Type B pancreatic cell (in vitro differentiated cells): ENCODE measurements around the gene CNN2. TPM values are rescaled to one million over a fixed set of nuclear protein-coding genes. Genes with fewer than 3 reads are reported as not detected.

Experiments used
- DNase-seq: peaks from one replicate; pipeline ENCODE4 v3.0.0; 2021; ENCODE audit warnings: mixed read lengths; ENCODE audit not compliant: unreplicated experiment; ENCODE audit errors: extremely low spot score
- H3K27ac Mint-ChIP-seq: 2 replicates; pipeline ENCODE4 v1.8.0; 2021; ENCODE audit warnings: mild to moderate bottlenecking, mixed read lengths
- H3K27me3 Mint-ChIP-seq: 2 replicates; pipeline ENCODE4 v1.8.0; 2021; ENCODE audit warnings: mixed read lengths
- H3K36me3 Mint-ChIP-seq: 2 replicates; pipeline ENCODE4 v1.8.0; 2021; ENCODE audit warnings: mixed read lengths
- H3K4me1 Mint-ChIP-seq: one replicate; pipeline ENCODE4 v1.8.0; 2021; ENCODE audit warnings: mixed read lengths; ENCODE audit not compliant: unreplicated experiment
- H3K4me3 Mint-ChIP-seq: 2 replicates; pipeline ENCODE4 v1.8.0; 2021; ENCODE audit warnings: mild to moderate bottlenecking, mixed read lengths
- H3K9me3 Mint-ChIP-seq: 2 replicates; pipeline ENCODE4 v1.8.0; 2021; ENCODE audit warnings: mixed read lengths
- total RNA-seq: library from RNA; stranded (reverse); gene quantifications from 2 replicates; pipeline ENCODE4 v1.2.1, GENCODE V29; 2021; ENCODE audit warnings: low replicate concordance
- TF ChIP-seq, protein P1 (sequence below): fragments of 200-600 bp; sonication (generic); conservative IDR thresholded peaks from 2 replicates; pipeline ENCODE4 v1.5.0; 2021; ENCODE audit warnings: antibody characterized with exemption, mild to moderate bottlenecking

Gene CNN2
- total RNA-seq, 1 donor from 2014 or later = 276 TPM

DNA sequence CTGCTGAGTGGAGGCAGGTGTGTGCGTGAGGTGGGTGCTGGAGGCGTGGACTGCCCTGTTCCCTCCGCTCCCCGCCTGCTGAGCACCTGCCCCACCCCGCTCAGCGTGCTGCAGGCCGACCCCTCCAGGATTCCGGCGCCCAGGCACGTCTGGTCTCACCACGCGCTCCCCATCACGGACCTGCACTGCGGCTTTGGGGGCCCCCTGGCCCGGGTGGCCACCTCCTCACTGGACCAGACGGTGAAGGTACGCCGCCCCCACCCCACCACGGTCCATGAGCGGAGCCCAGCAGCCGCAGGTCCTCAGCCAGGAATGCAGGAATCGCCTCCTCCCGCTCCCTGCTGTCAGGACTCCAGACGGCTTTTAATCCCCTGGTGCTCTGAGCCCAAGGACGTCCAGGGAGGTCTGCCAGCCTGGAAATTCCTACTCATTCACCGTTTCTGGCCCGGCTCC lies 36.3 kb upstream of the CNN2 start:
- no peaks in the 10 kb centered on the region for H3K4me1 Mint-ChIP-seq
- H3K4me3 Mint-ChIP-seq = no peak overlapping the region
- H3K27me3 Mint-ChIP-seq = no peaks in the 10 kb centered on the region
- no peak overlapping the region for H3K27ac Mint-ChIP-seq
- H3K36me3 Mint-ChIP-seq = peaks cover 3% of the 10 kb centered on the region
- H3K9me3 Mint-ChIP-seq = no peaks in the 10 kb centered on the region
- TF ChIP-seq, protein P1, sequence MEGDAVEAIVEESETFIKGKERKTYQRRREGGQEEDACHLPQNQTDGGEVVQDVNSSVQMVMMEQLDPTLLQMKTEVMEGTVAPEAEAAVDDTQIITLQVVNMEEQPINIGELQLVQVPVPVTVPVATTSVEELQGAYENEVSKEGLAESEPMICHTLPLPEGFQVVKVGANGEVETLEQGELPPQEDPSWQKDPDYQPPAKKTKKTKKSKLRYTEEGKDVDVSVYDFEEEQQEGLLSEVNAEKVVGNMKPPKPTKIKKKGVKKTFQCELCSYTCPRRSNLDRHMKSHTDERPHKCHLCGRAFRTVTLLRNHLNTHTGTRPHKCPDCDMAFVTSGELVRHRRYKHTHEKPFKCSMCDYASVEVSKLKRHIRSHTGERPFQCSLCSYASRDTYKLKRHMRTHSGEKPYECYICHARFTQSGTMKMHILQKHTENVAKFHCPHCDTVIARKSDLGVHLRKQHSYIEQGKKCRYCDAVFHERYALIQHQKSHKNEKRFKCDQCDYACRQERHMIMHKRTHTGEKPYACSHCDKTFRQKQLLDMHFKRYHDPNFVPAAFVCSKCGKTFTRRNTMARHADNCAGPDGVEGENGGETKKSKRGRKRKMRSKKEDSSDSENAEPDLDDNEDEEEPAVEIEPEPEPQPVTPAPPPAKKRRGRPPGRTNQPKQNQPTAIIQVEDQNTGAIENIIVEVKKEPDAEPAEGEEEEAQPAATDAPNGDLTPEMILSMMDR = no peak
- DNase-seq = no peak

DNA sequence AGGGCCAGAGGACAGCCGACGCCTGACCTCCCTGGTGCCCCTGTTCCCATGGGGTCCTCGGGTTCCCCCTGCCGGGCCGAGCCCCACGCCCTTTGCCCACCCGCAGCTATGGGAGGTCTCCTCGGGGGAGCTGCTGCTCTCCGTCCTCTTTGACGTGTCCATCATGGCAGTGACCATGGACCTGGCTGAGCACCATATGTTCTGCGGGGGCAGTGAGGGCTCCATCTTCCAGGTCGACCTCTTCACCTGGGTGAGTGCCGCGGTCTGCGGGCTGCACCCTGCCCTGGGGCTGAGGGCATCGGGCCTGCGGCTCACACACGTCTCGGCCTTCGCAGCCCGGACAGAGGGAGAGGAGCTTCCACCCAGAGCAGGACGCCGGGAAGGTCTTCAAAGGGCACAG lies 35.7 kb upstream of the CNN2 start:
- H3K27ac Mint-ChIP-seq = no peak overlapping the region
- peaks cover 3% of the 10 kb centered on the region for H3K36me3 Mint-ChIP-seq
- no peak overlapping the region for H3K4me3 Mint-ChIP-seq
- TF ChIP-seq, protein P1 = no peak
- H3K9me3 Mint-ChIP-seq = no peaks in the 10 kb centered on the region
- H3K4me1 Mint-ChIP-seq = no peaks in the 10 kb centered on the region
- no peak for DNase-seq
- peaks cover 3% of the 10 kb centered on the region for H3K27me3 Mint-ChIP-seq

DNA sequence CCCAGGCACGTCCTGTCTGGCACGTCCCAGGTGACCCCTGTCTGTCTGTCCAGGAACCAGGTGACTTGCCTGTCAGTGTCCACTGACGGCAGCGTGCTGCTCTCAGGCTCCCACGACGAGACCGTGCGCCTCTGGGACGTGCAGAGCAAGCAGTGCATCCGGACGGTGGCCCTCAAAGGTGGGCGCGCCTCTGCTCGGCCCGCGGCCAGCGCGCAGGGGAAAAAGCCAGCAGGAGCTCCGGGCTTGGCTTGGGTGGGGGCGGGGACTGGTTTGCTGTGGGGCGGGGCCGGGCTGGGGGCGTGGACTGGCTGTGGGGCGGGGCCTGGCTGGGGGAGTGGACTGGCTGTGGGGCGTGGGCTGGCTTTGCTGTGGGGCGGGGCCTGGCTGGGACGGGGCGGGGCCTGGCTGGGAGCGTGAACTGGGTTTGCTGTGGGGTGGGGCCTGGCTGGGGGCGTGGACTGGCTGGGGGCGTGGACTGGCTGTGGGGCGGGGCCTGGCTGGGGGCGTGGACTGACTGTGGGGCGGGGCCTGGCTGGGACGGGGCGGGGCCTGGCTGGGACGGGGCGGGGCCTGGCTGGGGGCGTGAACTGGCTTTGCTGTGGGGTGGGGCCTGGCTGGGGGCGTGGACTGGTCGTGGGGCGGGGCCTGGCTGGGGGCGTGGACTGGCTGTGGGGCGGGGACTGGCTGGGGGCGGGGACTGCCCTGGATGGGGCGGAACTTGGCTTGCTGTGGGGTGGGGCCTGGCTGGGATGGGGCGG lies 35.1 kb upstream of the CNN2 start:
- Mint-ChIP-seq H3K36me3 (peaks cover 3% of the 10 kb centered on the region), H3K9me3 (no peaks in the 10 kb centered on the region), H3K4me3 (no peak overlapping the region), H3K27me3 (peaks cover 6% of the 10 kb centered on the region), H3K4me1 (no peaks in the 10 kb centered on the region), H3K27ac (no peak overlapping the region)
- DNase-seq = no peak
- TF ChIP-seq, protein P1 = no peak

DNA sequence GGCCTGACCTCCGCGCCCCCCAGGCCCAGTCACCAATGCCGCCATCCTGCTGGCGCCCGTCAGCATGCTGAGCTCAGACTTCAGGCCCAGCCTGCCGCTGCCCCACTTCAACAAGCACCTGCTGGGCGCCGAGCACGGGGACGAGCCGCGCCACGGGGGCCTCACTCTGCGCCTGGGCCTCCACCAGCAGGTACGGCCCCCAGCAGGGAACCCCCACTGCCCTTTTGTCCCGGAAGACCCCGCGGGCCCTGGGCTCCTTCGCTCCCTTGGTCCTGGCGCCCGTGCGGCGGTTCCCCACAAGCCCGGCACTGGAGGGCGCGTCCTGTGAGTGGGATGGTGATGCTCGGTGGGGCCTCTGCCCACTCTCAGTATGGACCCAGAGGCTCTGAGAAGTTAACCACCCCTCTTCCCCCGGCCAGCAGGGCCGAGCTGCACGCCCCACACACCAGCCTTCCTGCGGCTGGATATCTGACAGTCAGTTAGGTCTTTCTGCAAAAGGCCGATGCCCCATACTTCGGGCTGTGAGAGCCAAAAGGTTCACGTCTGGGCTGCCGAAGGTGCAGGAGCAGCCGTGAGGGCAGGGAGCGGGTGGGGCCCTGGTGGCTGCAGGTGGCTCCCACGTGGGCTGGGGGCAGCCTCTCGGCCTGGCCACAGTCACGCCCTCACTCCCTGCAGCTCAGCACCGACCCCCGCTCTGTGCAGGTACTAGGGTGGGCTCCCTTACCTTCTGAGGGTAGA lies 34.3 kb upstream of the CNN2 start:
- no peaks in the 10 kb centered on the region for H3K4me1 Mint-ChIP-seq
- H3K9me3 Mint-ChIP-seq = no peaks in the 10 kb centered on the region
- H3K4me3 Mint-ChIP-seq = no peak overlapping the region
- DNase-seq = no peak
- peaks cover 14% of the 10 kb centered on the region for H3K27me3 Mint-ChIP-seq
- TF ChIP-seq, protein P1 = no peak
- H3K36me3 Mint-ChIP-seq = peaks cover 3% of the 10 kb centered on the region
- H3K27ac Mint-ChIP-seq = no peak overlapping the region

DNA sequence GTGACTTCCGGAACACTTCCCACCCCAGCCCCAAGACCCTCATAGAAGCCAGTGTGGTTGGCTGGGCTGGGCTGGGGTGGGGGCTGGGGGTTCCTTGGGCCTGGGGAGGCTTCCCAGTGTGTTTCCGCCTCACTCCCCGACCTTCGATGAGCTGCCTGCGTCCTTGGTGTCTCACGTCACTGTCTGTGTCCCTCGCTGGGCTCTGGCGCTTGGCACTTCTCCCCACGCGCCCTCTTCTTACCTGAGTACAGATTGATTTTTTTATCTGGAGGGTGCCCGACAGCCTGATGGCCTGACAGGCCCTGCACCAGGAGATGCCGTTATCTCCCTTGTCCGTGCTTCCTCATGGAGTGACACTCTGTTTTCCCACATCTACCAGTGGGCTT lies 33.7 kb upstream of the CNN2 start:
- TF ChIP-seq, protein P1 = no peak
- no peak for DNase-seq
- Mint-ChIP-seq H3K4me3 (no peak overlapping the region), H3K4me1 (no peaks in the 10 kb centered on the region), H3K27ac (no peak overlapping the region), H3K9me3 (no peaks in the 10 kb centered on the region), H3K27me3 (peaks cover 20% of the 10 kb centered on the region), H3K36me3 (peaks cover 3% of the 10 kb centered on the region)
